HCEC 1CT (cell line): ENCODE data around the gene WDR46.
A peak's percentile ranks its signal among the peaks of the same experiment; 100 is the strongest.
"Not testable (repeated sequence)": the region's sequence is repeated elsewhere in the genome, so short reads cannot be mapped to it uniquely, and the experiment has no call there.

Experiments
- DNase-seq: peaks from one replicate; pipeline ENCODE4 v3.0.0-alpha.2; 2017

WDR46 gene

DNA sequence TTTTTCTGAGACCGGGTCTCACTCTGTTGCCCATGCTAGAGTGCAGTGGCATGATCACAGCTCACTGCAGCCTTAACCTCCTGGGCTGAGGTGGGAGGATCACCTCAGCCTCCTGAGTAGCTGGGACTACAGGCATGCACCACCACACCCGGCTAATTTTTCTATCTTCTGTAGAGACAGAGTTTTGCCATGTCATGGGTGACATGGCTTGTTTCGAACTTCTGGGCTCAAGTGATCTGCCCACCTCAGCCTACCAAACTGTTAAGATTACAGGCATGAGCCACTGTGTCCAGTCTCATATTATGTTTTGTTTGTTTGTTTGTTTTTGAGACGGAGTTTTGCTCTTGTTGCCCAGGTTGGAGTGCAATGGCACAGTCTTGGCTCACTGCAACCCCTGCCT is 3.8 kb downstream of the WDR46 start:
- DNase-seq = not testable (repeated sequence)

GRCh38 chr6:33280539-33280938 is 8.5 kb downstream of the WDR46 start:
- no peak for DNase-seq

DNA sequence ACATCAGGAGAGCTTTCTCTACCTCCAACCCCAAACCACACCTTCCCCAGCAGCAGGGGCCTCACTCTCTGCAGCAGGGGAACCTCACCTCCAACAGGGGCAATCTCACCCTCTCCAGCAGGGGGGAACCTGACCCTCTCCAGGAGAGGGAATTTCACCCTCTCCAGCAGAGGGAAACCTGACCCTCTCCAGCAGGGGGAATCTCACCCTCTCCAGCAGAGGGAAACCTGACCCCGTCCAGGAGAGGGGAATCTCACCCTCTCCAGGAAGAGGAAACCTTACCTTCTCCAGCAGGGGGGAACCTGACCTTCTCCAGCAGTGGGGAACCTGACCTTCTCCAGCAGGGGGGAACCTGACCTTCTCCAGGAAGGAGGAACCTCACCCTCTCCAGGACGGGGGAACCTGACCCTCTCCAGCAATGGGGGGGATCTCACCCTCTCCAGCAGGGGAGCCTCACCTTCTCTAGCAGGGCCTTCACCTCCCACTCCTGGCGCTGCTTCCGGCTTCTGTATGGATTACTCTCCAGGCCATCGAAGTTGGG is 9.0 kb downstream of the WDR46 start:
- DNase-seq = peak; percentile 42

DNA sequence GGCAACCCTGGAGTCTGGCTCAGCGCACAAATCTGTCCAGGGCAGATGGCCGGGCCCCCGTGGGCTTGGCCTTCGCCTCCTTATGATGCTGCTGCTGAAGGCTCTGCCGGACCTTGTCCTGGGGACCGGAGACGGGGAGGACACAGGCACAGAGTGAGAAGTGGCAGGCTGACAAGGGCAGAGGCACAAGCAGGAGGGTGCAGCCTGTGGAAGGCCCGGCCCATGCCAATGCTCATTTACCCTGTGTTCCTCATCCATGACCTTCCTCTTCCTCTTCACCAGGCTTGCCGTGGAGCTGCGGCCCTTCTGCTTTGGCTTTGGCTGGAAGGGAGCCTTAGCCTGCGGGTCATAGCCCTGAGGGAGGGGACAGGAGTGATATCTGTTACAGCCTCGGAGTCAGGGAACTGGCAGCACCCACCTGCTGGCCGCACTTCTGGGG is 9.8 kb downstream of the WDR46 start:
- no peak for DNase-seq

DNA sequence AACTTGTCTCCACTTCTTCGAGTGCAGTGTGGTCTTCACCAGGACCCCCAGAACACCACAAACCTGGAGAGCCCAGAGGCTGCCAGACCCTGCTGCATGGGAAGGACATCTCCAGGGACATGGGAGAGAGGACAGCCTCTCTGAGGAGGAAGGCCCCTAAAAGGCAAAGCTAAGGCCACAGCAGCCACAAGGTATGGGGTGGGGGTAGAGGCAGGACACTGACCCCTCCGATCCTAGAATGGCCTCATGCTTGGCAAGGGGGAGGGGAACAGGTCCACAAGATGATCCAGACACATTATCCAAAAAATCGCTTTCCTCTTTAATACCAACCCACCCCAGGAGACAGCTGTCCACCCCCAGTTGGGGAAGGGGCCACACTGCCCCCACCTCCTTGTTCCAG is 10.2 kb downstream of the WDR46 start:
- no peak for DNase-seq

DNA sequence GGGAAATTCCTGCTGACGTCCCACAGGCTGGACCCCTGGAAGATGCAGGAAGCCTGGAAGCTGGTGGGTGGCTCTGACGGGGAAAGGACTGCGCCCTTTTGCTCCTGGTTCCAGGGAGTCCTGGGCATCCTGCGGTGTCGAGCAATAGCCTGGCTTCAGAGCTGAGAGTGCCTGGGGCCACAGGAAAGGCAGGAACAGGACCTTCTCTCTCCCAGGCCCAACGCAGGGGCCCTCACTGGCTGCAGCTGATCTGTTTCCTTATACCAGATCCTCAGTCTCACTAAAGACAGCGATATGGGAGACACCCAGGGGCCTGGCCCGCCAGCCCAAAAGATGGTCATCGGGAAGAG is 10.7 kb downstream of the WDR46 start:
- no peak for DNase-seq

- DNase-seq = no peak
Measured at GRCh38 chr6:33277663-33278391, 11.2 kb downstream of the WDR46 start.

- peak; percentile 69 for DNase-seq
Measured at GRCh38 chr6:33276864-33277662, 12.0 kb downstream of the WDR46 start, which contains the start of gene B3GALT4. Gene B3GALT4, plus strand, starts transcription at chr6:33277123. Its CDS starts 297 bp downstream, at chr6:33277420.

- DNase-seq = no peak
Measured at GRCh38 chr6:33276581-33276863, 12.5 kb downstream of the WDR46 start.

GRCh38 chr6:33275795-33276580 is 13.1 kb downstream of the WDR46 start:
- DNase-seq = not testable (repeated sequence)

DNA sequence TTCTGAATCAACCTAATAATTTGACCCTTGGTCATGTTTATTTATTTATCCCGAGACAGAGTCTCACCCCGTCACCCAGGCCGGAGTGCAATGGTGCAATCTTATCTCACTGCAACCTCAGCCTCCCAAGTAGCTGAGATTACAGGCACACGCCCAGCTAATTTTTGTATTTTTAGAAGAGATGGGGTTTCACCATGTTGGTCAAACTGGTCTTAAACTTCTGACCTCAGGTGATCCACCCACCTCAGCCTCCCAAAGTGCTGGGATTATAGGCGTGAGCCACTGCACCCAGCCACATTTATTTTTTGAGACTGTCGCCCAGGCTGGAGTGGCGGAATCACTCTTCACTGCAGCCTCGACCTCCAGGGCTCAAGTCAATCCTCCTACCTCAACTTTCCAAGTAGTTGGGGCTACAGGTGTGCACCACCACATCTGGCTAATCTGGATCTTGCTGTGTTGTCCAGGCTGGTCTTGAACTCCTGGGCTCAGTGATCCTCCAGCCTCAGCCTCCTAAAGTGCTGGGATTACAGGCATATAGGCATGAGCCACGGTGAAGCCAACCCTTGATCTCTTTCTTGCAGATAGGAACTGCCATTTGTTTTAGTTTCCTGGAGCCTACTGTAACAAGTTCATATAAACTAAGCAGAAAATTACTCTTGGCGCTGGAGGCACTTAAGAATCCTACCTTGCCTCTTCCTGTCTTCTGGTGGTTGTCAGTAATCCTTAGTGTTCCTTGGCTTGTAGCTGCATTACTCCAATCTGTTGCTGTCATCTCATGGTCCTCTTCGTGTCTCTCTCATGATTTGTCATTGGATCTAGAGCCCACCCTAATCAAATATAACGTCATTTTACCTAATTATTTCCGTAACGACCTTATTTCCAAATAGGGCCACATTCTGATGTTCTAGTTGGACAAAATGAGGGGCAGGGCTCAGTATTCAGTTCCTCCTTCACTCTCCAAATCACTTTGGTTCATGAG is 14.8 kb downstream of the WDR46 start:
- no peak for DNase-seq

DNA sequence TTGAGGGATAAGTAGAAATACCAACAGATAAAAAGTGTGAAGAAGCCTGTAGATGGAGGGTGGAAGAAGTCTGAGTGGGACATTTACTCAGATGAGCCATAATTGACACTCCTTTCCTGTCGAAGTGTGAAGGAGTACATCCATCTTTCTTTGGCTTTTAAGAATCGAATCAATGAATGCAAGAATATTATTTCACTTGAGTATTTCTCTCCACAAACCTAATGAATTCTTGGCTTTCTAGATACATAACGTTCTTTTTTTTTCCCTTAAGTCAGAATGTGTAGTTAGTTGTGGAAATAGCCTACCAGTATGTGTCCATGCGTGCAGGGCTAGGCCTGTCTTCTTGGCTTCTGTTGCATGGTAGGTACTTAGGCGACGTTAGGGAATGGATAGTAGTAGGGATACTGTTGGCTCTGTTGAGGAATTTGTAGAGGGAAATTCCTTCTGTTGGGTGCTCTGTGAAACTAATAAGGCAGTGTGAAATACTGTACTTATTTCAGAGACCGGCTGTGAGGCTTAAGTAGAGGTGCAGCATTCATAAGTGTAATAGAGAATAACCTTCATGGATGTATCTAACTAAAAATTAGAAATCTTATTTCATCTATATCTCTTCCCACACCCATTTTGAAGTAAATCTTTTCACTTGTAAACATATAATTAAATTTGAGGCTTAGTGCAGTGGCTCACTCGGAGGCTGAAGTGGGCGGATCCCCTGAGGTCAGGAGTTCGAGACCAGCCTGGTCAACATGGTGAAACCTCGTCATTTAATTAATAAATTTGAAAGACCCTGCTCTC is 15.7 kb downstream of the WDR46 start:
- no peak for DNase-seq

- DNase-seq = no peak
Measured at GRCh38 chr6:33272275-33273128, 16.5 kb downstream of the WDR46 start.

DNA sequence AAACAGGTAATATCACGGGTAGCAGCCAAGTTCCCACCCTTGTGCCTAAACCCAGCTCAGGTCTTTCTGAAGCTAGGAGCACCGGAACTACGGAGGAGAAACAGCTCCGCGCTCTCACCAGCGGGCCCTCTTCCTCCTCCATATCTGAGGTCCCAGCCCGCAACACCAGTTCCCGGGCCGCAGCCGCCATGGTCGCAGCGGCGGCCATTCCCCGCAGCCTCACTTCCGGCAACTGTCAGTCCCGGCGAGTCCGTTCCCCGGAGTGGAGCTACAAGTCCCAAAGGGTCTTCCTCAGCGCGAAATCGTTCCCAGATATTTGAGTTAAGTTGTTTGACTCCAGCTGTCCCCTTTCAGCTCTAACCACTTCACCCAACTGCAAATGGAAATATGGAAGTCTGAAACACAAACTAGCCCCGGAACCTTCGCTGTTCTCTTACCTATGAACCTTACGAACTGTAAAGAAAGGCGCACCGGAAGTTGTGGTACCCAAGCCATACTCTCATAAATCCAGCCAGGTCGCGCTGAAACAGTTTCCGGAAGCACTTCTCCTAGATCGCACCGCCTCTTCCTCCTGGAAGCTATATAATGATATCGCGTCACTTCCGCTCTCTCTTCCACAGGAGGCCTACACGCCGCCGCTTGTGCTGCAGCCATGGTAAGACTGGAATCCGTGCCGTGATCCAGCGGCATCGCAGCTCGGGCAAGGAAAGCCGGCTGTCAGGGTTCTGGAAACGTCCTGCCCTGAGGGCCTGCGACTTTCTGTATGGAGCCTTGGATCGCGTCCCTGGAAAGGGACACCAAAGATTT is 17.4 kb downstream of the WDR46 start, which contains the start of the genes RPS18 and VPS52:
Gene RPS18, plus strand, starts transcription at position 608 of the 807 bp plus-strand sequence. Its CDS starts 45 bp downstream, at position 653.
Gene VPS52, minus strand, starts transcription at position 409 of the 807 bp plus-strand sequence. Its CDS starts 201 bp downstream, at position 208.
- peak; percentile 99 for DNase-seq

DNA sequence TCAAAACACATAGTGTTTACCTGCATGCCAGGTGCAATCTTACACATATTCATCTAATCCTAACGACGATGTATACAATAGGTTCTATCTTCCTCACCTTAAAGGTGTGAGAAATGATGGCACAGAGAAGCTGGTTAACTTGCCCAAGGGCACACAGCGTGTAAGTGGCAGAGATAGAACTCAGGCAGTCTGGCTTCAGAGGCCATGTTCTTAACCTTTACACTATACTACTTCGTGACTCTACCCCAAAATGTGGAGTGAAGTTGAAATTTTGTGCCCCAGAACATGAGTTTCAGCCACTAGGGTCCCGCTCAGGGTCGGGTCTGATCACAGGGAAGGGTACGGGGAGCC is 17.9 kb downstream of the WDR46 start:
- peak; percentile 20 for DNase-seq

DNA sequence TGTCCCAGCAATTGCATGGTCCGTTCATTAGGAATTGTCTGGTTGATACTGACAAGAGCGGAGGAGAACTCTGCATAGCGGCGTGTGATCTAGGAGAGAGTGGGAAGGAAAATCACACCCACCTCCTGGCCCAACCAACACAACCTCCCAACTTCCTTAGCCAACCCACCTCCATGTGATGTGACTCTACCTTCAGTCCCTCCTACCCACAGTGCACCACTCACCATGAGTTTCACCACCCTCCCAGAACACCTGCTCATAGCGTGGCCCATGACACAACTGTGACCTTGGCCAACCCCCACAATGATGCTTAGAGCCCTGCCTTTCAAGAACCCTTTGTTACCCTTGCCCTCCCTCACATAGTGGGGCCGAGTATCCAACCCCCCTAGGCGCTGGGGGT is 25.0 kb downstream of the WDR46 start:
- DNase-seq = no peak

DNA sequence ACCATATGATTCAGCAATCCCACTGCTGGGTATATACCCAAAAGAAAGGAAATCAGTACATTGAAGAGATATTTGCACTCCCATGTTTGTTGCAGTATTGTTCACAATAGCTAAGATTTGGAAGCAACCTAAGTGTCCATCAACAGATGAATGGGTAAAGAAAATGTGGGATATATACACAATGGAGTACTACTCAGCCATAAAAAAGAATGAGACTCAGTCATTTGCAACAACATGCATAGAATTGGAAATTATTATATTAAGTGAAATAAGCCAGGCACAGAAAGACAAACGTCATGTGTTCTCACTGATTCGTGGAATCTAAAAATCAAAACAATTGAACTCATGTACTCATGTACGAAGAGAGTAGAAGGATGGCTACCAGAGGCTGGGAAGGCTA is 26.5 kb downstream of the WDR46 start:
- not testable (repeated sequence) for DNase-seq

GRCh38 chr6:33259032-33259431 is 30.0 kb downstream of the WDR46 start:
- no peak for DNase-seq

GRCh38 chr6:33254591-33254990 is 34.4 kb downstream of the WDR46 start:
- DNase-seq = no peak
